HUES48 (cell line): ENCODE results near the gene SWSAP1.
"Not testable (repeated sequence)": the region's sequence is repeated elsewhere in the genome, so short reads cannot be mapped to it uniquely, and the experiment has no call there.

Experiments
- H3K27ac ChIP-seq: one replicate; pipeline ENCODE4 v1.7.0; 2013; ENCODE audit warnings: low read depth, low read length, inconsistent platforms
- H3K27me3 ChIP-seq: 2 replicates; pipeline ENCODE4 v1.6.1; 2013; ENCODE audit warnings: mild to moderate bottlenecking, low read length; ENCODE audit not compliant: control insufficient read depth, insufficient read depth
- H3K36me3 ChIP-seq: 2 replicates; pipeline ENCODE4 v1.6.1; 2013; ENCODE audit warnings: low read length; ENCODE audit not compliant: control insufficient read depth, insufficient read depth
- H3K4me1 ChIP-seq: 2 replicates; pipeline ENCODE4 v1.6.1; 2013; ENCODE audit warnings: mild to moderate bottlenecking, low read length; ENCODE audit not compliant: control insufficient read depth, insufficient read depth
- H3K4me3 ChIP-seq: 2 replicates; pipeline ENCODE4 v1.5.1; 2013; ENCODE audit warnings: mild to moderate bottlenecking, low read depth, low read length
- H3K9ac ChIP-seq: 2 replicates; pipeline ENCODE4 v1.6.1; 2013; ENCODE audit warnings: mild to moderate bottlenecking, low read depth, low read length, moderate library complexity
- H3K9me3 ChIP-seq: 2 replicates; pipeline ENCODE4 v1.6.1; 2013; ENCODE audit warnings: low read length; ENCODE audit not compliant: control insufficient read depth, insufficient read depth

Gene SWSAP1

DNA sequence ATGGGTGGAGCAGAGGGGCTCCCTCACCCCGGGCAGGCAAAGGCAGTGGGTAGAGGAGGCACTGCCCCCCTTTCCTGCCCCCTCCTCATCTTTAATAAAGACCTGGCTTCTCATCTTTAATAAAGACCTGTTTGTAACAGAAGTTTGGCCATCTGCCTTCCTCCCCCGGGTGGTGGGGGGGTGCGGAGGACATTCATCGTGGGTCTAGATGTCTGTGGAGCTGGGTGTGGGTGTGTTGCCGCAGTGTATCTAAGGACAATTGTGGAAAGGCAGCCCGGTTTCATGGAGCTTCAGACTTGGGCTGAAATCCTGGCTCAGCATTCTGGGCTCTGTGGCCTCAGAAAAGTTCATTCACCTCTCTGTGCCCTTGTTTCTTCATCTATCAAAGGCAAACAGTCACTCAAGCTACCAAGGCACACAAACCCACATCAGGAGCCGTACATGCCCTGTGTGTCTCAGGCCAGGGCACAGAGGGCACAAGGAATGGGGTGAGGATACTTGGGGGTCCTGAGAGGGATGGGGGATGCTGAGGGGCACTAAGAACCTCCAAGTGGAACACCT, 8.8 kb upstream of the SWSAP1 start:
- Histone ChIP-seq H3K36me3 (peaks cover 12% of the 10 kb centered on the region), H3K9ac (no peak overlapping the region), H3K4me1 (peaks cover 8% of the 10 kb centered on the region; the same call in 1 of the 2 replicates), H3K27me3 (peaks cover 5% of the 10 kb centered on the region), H3K27ac (no peak overlapping the region), H3K4me3 (no peak overlapping the region), H3K9me3 (no peaks in the 10 kb centered on the region)

DNA sequence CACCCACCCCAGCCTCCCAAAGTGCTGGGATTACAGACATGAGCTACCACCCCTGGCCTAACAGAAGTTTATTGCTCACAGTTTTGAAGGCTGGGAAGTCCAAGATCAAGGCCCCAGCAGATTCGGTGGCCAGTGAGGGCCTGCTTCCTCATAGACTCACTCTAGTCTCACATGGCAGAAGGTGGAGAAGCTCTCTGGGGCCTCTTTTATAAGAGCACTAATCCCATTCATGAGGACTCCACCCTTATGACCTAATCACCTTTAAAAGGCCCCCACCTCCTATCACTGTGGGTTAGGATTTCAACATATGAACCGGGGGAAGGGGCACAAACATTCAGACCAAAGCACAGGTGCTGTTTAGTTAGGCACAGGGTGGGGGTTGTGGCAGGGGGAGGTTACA, 6.9 kb upstream of the SWSAP1 start:
- Histone ChIP-seq H3K36me3 (peaks cover 12% of the 10 kb centered on the region), H3K4me3 (no peak overlapping the region), H3K4me1 (no peaks in the 10 kb centered on the region), H3K27me3 (no peaks in the 10 kb centered on the region), H3K9me3 (no peaks in the 10 kb centered on the region), H3K27ac (no peak overlapping the region), H3K9ac (no peak overlapping the region)

DNA sequence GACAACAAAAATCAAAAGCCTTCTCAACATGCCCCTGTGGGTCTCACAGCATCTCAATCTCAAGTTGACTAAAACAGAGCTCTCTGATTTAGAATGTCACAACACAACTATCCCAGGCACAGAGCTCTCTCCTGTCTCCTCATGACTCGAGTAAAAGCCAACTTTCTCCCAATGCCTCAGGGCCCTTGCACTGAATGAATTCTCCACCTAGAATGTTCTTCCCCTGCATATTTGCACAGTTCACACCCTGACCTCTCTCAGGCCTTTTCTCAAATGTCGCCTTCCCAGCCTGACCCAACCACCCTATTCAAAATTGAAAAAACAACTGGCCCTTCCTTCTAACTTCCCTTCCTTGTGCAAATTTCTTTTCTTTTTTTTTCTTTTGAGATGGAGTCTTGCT, 3.7 kb upstream of the SWSAP1 start:
- H3K36me3 ChIP-seq: peaks cover 12% of the 10 kb centered on the region
- no peaks in the 10 kb centered on the region for H3K9me3 ChIP-seq
- no peak overlapping the region for H3K27ac ChIP-seq
- H3K4me1 ChIP-seq: peaks cover 8% of the 10 kb centered on the region
- no peaks in the 10 kb centered on the region for H3K27me3 ChIP-seq
- H3K9ac ChIP-seq: no peak overlapping the region
- H3K4me3 ChIP-seq: no peak overlapping the region

DNA sequence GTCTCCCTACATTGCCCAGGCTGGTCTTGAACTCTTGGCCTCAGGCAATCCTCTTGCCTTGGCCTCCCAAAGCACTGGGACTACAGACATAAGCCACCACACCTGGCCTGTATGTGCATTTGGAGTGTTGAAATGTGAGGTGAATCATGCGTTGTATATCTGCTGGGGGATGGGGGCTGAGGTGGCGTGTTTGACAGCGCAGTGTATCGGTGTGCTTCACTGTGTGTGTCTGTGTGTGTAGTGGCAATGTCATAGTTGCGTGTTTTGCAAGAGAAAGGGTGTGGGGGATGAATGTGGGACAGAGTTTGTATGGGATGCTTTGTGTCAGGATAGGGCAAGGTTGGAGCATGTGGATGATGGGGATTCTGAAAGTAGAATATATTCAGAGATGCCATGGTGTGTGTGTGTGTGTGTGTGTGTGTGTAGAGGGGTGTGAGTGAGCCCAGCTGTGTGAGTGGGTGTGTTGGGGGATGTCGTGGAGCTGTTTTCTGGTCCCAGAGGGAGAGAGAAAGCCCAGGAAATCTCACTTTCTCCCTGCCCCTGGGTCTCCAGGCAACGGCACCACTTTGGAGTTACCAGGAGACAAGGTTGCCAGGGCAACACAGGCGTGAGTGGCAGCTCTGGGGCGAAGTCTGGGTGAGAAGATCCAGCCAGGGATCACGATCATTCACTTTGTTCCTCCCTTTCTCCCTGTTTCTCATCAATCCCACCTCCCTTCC, 1.1 kb upstream of the SWSAP1 start:
- Histone ChIP-seq H3K36me3 (peaks cover 20% of the 10 kb centered on the region), H3K27ac (no peak overlapping the region), H3K9ac (no peak overlapping the region), H3K4me1 (peaks cover 8% of the 10 kb centered on the region), H3K4me3 (no peak overlapping the region), H3K9me3 (no peaks in the 10 kb centered on the region), H3K27me3 (no peaks in the 10 kb centered on the region)

DNA sequence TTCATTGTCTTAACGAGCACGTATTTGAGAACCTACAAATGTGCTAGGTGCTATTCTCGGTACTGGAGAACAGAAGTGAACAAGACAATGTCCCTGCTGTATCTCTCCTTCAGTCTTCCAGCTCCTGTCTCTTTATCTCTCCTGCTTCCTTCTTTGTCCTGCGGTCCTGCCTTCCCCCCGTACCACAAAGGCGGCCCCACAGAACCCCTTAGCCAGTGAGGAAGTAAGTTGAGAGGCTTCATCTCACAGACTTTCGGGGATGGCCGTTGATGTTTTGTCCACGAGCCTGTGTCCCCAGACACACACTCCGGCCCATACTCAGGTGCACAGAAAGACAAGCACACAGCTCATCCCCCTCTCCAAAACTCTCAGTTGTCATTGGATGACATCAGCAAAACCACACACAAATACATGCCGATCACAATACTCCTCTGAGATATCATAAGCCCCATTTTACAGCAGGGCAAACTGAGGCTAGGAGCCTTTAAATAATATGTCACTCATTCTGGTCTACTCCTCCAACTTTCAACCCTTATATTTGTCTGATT, 507 bp upstream of the SWSAP1 start:
- H3K27ac ChIP-seq: peak overlapping the region; percentile 97
- peak overlapping the region; percentile 84 for H3K4me3 ChIP-seq
- H3K27me3 ChIP-seq: no peaks in the 10 kb centered on the region
- no peak overlapping the region for H3K9ac ChIP-seq
- H3K9me3 ChIP-seq: no peaks in the 10 kb centered on the region
- peaks cover 8% of the 10 kb centered on the region for H3K4me1 ChIP-seq
- peaks cover 17% of the 10 kb centered on the region for H3K36me3 ChIP-seq

DNA sequence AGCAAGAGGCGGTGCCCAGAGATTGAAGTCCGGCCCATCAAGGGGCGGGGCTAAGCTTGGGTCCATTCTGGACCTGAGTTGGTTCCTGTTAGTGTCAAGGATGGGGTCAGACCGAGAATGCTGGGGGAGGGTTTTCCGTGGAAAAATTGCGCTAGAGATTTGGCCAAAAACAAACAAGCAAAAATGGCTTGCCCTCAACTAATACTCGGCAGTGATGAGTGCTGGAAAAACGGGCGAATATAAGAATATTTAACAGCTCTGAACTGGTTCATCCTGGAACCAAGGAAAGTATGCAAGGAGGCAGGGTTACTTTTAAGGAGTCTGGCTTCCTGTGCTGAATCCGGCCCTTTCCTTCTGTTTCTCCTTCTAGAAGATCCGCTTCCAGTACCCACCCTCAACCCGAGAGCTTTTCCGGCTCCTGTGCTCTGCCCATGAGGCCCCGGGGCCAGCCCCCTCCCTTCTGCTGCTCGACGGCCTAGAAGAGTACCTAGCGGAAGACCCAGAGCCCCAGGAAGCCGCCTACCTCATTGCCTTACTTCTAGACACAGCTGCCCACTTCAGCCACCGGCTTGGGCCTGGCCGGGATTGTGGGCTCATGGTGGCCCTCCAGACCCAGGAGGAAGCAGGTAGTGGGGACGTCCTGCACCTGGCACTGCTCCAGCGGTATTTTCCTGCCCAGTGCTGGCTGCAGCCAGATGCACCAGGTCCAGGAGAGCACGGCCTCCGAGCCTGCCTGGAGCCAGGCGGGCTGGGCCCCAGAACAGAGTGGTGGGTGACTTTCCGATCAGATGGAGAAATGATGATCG, 880 bp downstream of the SWSAP1 start:
- H3K9me3 ChIP-seq: no peaks in the 10 kb centered on the region
- no peak overlapping the region for H3K9ac ChIP-seq
- H3K27ac ChIP-seq: peak overlapping the region; percentile 79
- H3K4me1 ChIP-seq: peaks cover 8% of the 10 kb centered on the region
- H3K27me3 ChIP-seq: no peaks in the 10 kb centered on the region
- H3K4me3 ChIP-seq: peak overlapping the region; percentile 84
- H3K36me3 ChIP-seq: peaks cover 13% of the 10 kb centered on the region

DNA sequence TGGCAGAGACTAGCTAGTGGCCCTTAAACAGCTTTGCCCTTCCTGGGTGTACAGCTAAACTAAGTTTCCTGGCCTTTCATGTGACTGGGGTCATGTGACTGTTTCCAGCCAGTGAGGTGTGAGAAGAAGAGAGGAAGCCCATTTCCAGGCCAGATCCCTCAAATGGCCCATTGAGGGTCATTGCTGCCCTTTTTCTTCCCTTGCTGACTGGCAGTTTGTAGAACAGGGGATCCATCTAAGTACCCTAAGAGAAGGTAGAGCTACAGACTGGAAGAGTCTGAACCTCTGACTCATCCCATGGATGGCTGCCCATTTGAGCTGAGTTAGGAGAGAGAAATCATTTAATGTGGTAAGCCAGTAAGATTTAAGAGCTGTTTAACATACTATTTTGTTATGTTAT, 2.8 kb downstream of the SWSAP1 start:
- H3K27ac ChIP-seq: no peak overlapping the region
- no peak overlapping the region for H3K9ac ChIP-seq
- H3K4me3 ChIP-seq: no peak overlapping the region
- H3K4me1 ChIP-seq: peaks cover 8% of the 10 kb centered on the region
- no peaks in the 10 kb centered on the region for H3K9me3 ChIP-seq
- peaks cover 13% of the 10 kb centered on the region for H3K36me3 ChIP-seq
- no peaks in the 10 kb centered on the region for H3K27me3 ChIP-seq

DNA sequence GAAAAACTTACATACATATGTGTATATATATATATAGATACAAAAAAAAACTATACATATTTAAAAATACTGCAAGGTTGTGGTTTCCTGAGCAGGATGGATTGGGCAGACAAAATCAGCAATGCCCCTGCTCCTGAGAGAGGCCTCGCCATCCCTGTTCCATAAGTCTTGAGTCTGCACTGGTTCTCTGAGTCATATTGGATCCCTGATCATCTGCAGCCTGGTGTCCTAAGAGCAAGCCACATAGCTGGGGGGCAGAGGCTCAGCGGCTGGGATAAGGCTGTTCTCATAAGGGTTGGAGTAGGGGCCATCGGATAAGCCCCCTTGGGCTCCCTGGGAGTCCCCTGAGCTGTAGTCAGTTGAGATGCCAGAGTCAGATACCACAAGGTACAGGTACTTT, 3.3 kb downstream of the SWSAP1 start:
- H3K9ac ChIP-seq: no peak overlapping the region
- H3K27ac ChIP-seq: no peak overlapping the region
- no peaks in the 10 kb centered on the region for H3K9me3 ChIP-seq
- peaks cover 8% of the 10 kb centered on the region for H3K4me1 ChIP-seq
- no peak overlapping the region for H3K4me3 ChIP-seq
- peaks cover 13% of the 10 kb centered on the region for H3K36me3 ChIP-seq
- no peaks in the 10 kb centered on the region for H3K27me3 ChIP-seq

DNA sequence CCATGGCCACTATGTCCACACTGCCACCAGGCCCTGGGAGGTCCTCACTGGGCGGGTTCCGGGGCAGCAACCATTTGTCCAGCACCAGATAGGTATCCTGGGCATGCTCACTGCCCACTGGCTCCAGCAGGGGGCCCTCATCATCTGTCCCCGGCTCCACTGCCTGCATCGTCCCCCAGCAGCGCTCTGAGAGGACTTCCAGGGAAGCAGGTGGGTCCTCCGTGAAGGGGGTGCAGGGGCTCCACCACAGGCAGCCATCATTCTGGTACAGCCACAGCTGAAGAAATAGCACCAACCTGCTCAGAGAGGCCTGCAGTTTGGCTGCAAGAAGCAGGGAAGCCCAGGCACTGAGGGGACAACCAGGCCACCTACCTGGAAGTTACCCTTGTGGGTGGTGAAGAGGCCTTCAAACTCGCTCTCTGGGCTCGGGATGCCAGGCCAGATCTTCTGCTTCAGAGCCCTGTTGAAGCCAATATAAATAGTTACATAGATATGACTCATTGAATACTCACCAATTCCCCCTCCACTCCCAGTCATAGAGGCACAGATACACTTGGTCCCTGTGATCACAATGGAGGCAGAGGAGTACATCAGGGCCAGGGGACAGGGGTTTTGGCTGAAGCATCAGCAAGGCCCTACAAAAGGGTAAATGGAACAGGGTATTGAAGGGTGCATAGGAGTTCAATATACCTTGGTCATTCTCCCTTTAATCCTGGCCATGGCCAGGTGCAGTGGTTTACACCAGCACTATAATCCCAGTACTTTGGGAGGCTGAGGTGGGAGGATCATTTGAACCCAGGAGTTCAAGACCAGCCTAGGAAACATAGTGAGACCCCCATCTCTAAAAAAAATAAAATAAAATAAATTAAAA, 4.1 kb downstream of the SWSAP1 start:
- Histone ChIP-seq H3K27ac (no peak overlapping the region), H3K36me3 (peaks cover 13% of the 10 kb centered on the region), H3K4me1 (peaks cover 8% of the 10 kb centered on the region), H3K9ac (no peak overlapping the region), H3K4me3 (no peak overlapping the region), H3K27me3 (no peaks in the 10 kb centered on the region), H3K9me3 (no peaks in the 10 kb centered on the region)

DNA sequence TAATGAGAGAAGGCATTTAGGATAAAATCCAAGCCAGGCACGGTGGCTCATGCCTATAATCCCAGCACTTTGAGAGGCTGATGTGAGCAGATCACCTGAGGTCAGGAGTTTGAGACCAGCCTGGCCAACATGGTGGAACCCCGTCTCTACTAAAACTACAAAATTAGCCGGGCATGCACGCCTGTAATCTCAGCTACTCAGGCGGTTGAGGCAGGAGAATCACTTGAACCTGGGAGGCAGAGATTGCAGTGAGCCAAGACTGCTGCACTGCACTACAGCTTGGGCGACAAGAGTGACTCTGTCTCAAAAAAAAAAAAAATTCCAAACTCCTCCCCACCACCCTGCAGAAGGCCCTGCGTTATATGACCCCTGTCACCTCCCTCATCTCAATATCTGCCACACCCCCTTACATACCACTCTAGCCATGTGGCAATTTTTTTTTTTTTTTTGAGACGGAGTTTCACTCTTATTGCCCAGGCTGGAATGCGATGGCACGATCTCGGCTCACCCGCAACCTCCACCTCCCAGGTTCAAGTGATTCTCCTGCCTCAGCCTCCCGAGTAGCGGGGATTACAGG, 4.9 kb downstream of the SWSAP1 start:
- H3K36me3 ChIP-seq: peaks cover 13% of the 10 kb centered on the region
- H3K9ac ChIP-seq, H3K4me3 ChIP-seq, H3K4me1 ChIP-seq, H3K27me3 ChIP-seq, H3K9me3 ChIP-seq, H3K27ac ChIP-seq: not testable (repeated sequence)
